Measurements from ENCODE around the gene TPD52L1. TPM values are rescaled to one million over a fixed set of nuclear protein-coding genes. Genes with fewer than 3 reads are reported as not detected.

Gene TPD52L1
- total RNA-seq, 1 experiment from 2014 or later, result 4.5 TPM

DNA sequence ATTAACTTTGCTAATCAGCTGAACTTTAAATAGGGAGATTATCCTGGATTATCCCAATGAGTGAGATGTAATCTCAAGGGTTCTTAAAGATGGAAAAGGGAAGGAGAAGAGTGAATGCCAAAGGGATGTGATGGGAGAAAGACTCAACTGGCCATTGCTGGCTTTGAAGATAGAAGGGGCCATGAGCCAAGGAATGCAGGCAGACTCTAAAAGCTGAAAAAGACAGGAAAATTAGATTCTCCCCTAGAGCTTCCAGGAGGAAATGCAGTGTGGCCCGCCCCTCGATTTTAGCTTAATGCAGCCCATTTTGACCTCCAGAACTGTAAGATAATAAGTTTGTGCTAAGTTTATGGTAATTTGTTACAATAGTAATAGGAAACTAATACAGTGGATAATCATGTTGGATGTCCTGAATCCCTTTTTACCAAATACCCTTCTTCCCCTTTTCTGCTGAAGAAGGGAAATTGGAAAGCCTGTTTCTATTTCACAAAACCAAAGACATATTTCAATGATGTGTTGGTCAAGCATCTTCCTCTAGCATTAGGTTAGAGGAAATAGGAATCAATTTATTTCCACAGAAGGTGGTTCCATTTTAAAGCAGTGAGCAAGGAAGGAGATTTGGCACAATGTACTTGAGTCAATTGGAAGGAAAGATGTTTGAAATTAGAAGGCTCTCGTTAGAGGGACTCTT, 151.5 kb downstream of the TPD52L1 start:
- no peak for DNase-seq (ENCODE audit: low spot score)

DNA sequence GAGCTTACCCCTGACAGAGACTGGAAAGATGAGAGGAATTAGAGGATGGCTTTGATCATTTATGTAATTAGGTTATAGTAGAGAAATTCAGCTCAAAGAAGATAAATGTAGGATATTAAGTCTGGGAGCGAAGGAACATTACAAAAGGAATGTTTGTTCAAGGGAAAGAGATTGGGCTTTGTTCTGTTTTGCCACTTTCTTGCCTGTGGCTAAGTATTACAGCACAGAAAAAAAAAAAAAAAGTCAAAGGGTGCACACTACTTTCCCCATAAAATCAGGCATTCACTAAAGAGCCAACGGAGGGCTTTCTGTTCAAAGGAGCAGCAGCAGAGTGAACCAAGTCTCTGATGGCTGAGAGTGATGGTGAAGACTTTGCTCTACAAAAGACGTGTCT, 153.2 kb downstream of the TPD52L1 start:
- no peak for DNase-seq (ENCODE audit: low spot score)

GRCh38 chr6:125307150-125307838, 153.7 kb downstream of the TPD52L1 start:
- DNase-seq (ENCODE audit: low spot score), result no peak

DNA sequence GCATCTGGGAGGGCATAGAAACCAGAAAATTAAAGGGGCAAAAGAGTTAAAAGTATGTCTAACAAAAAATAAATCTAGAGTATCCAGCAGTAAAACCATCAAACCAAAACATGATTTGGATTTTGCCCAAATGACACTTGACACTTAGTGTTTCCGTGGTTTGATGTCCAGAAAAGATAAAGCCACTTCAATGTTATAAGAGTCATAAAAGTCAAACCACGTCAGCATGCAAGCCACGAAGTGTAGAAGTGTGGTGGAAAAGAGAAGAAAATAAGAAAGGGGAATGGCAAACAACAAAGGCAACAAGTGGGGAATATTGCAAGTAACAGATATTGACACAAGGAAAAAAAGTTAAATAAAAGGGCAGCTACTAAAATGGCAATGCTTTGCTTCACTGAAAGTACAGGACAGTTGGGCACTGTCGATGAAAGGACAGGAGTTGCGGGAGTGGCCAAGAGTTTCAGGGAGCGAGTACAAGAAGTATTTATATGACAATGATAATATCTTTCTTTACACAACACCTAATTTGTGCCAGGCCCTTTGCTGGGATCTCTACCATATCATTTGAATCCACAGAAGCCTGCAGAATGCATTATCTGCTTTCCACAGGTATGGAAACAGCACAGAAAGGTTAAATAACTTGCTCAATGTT, 154.5 kb downstream of the TPD52L1 start:
- no peak for DNase-seq (ENCODE audit: low spot score)

DNA sequence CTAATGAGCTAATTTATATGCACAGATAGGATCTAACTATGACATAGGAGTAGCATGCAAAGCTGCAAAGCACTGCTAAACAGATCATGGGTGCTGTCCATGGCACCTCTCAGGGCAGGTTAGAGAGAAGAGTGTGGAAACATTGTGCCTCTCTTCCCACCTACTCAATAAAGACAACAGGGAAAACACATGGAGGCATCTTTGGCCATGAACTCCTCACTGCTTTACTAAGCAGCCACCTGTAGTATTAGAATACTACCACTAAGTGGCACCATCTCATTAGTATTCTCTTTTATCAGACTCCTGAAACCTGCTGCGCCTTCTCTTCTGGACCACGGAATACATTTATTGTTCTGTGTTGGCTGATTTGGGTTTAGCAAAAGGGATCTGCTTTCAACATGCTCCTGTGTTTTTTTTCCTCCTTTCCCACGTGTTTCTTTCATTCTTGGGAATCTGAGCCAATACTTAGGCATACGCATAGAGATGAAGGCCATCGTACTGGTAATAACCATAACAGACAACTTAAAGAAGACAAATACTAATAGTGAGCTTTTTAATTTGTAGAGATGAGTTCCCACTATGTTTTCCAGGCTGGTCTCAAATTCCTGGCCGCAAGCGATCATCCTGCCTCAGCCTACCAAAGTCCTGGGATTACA, 157.5 kb downstream of the TPD52L1 start:
- peak; percentile 42 for DNase-seq (ENCODE audit: low spot score)

DNA sequence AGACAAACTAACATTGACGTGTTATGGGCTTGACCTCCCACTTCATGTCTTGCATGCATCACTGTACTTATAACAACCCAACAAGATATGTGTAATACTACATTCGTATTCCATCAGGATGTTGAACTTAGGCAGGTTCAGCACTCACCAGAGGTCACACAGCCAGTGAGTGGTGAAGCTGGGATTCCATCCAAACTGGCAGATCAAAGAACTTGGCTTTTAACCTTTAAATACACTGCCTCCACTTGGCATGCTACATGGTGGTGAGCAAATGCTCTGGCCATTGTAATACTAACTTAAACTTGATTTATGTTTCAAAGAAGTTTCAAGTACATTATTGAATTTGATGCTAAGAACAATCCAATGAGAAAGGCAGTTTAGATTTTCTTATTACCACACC, 158.9 kb downstream of the TPD52L1 start:
- no peak for DNase-seq (ENCODE audit: low spot score)

DNA sequence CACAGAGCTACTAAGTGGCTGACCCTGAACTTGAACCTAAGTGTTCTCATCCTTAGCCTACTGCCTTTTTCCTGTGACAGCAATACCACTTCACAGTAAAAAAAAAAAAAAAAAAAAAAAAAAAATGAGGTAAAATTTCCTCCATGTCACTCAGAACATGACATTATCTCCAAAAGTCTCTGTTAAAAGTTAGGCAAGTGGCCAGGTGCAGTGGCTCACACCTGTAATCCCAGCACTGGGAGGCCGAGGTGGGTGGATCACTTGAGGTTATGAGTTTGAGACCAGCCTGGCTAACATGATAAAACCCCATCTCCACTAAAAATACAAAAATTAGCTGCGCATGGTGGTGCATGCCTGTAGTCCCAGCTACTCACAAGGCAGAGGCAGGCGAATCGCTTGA, 159.4 kb downstream of the TPD52L1 start:
- DNase-seq (ENCODE audit: low spot score), result no peak

Other genes starting within 250 kb of the TPD52L1 start
- gene RNF217, start 191.3 kb upstream of the TPD52L1 start, total RNA-seq (2014; rRNA removed; shearing (Covaris generic)), result 3.8 and 7.0 TPM in 2 replicates
- 80.3 and 86.1 TPM in 2 replicates for gene HDDC2, start 148.2 kb downstream of the TPD52L1 start, total RNA-seq (2014; rRNA removed; shearing (Covaris generic))